ENCODE data around the gene ACAP1. TPM values are rescaled to one million over a fixed set of nuclear protein-coding genes. Genes with fewer than 3 reads are reported as not detected.

The ACAP1 gene
- total and polyA plus RNA-seq, 2 experiments from 2014 or later = 10.2 TPM; not detected in 1

DNA sequence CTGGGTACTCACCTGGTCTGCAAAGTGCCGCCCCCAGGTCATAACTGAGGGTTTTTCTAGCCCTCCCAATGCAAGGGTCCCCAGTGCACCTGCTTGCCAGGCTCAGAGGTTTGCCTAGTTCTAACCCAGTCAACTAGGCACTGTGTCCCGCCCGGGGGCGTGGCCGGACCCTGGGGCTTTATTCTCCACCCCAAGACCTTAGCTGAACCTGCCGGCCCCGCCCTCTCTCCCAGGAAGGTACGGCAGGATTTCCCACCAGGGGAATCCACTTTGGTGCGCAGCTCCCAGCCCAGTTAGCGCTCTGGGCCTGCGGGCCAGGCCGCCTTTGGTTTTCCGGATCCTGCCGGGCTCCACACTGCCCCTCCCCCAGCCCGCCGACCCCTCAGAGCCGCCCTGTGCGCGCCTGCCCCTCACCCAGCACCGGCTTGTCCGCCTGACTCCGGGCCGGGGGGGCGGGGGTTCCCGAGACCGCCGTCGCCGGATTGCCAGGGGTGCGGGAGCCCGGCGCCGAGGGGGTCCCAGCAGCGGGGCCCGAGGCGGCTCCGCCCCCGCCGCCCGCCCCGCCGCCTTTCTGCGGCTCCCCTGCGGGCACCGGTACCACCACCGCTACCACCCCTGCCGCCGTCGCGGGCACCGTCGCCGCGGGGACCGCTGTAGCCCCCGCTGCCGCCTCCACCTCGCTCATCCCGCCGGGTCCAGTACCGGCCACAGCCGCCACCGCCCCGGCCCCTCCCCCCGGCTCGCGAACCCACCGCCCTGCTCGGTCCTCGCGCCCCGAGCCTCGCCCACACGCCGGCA is 42.3 kb upstream of the ACAP1 start:
- H3K36me3 ChIP-seq (replicated peaks; ENCODE audit: insufficient read depth, low read depth) = no peaks in the 10 kb centered on the region
- TF ChIP-seq EZH2 (IDR thresholded peaks at IDR 0.05; ENCODE audit: borderline replicate concordance) = no peak
- TF ChIP-seq EZH2phosphoT487 (IDR thresholded peaks at IDR 0.05; ENCODE audit: low read depth, severe bottlenecking, unreplicated experiment) = peak; percentile 27
- peaks cover 28% of the 10 kb centered on the region for H3K4me1 ChIP-seq (ENCODE audit: insufficient read depth)
- H4K20me1 ChIP-seq (ENCODE audit: insufficient read depth, poor library complexity, severe bottlenecking) = no peaks in the 10 kb centered on the region
- H3K4me3 ChIP-seq = no peak overlapping the region
- H3K4me2 ChIP-seq = peak overlapping the region; percentile 89
- H3K9me2 ChIP-seq (replicated peaks; ENCODE audit: insufficient read depth) = no peaks in the 10 kb centered on the region
- no peak overlapping the region for H2AFZ ChIP-seq
- peak; percentile 54 for DNase-seq (ENCODE audit: low spot score)
- 15% methylated on average over 9 of the region's 75 CpGs for WGBS (ENCODE audit: low lambda C conversion rate, missing lambda C conversion rate)
- H3K27me3 ChIP-seq = no peaks in the 10 kb centered on the region
- H3K9me3 ChIP-seq (ENCODE audit: low read depth) = no peaks in the 10 kb centered on the region
- no peaks in the 10 kb centered on the region for H3K79me2 ChIP-seq
- H3K27ac ChIP-seq = no peak overlapping the region

- peak within 1 kb of the TSS; percentile 89 for H3K4me2 ChIP-seq
- no peaks in the 10 kb centered on the region for H3K9me3 ChIP-seq (ENCODE audit: low read depth)
- H3K9me2 ChIP-seq (replicated peaks; ENCODE audit: insufficient read depth) = no peaks in the 10 kb centered on the region
- WGBS (ENCODE audit: low lambda C conversion rate, missing lambda C conversion rate) = 7% methylated on average over 10 of the region's 57 CpGs
- no peaks in the 10 kb centered on the region for H4K20me1 ChIP-seq (ENCODE audit: insufficient read depth, poor library complexity, severe bottlenecking)
- H3K27me3 ChIP-seq = no peaks in the 10 kb centered on the region
- TF ChIP-seq, protein P1, sequence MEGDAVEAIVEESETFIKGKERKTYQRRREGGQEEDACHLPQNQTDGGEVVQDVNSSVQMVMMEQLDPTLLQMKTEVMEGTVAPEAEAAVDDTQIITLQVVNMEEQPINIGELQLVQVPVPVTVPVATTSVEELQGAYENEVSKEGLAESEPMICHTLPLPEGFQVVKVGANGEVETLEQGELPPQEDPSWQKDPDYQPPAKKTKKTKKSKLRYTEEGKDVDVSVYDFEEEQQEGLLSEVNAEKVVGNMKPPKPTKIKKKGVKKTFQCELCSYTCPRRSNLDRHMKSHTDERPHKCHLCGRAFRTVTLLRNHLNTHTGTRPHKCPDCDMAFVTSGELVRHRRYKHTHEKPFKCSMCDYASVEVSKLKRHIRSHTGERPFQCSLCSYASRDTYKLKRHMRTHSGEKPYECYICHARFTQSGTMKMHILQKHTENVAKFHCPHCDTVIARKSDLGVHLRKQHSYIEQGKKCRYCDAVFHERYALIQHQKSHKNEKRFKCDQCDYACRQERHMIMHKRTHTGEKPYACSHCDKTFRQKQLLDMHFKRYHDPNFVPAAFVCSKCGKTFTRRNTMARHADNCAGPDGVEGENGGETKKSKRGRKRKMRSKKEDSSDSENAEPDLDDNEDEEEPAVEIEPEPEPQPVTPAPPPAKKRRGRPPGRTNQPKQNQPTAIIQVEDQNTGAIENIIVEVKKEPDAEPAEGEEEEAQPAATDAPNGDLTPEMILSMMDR (IDR thresholded peaks at IDR 0.05; ENCODE audit: poor library complexity) = no peak
- TF ChIP-seq EZH2phosphoT487 (IDR thresholded peaks at IDR 0.05; ENCODE audit: low read depth, severe bottlenecking, unreplicated experiment) (no peak), EZH2 (IDR thresholded peaks at IDR 0.05; ENCODE audit: borderline replicate concordance) (no peak)
- no peaks in the 10 kb centered on the region for H3K36me3 ChIP-seq (replicated peaks; ENCODE audit: insufficient read depth, low read depth)
- no peak within 1 kb of the TSS for H2AFZ ChIP-seq
- no peaks in the 10 kb centered on the region for H3K79me2 ChIP-seq
- H3K4me1 ChIP-seq (ENCODE audit: insufficient read depth) = peaks cover 28% of the 10 kb centered on the region
- no peak within 1 kb of the TSS for H3K27ac ChIP-seq
- H3K4me3 ChIP-seq = no peak within 1 kb of the TSS
- peak; percentile 95 for DNase-seq (ENCODE audit: low spot score)
Observed at GRCh38 chr17:7294614-7295153, 41.6 kb upstream of the ACAP1 start, which contains the start of gene YBX2. Gene YBX2, minus strand, starts transcription at chr17:7294639. Its CDS starts 139 bp downstream, at chr17:7294500.

DNA sequence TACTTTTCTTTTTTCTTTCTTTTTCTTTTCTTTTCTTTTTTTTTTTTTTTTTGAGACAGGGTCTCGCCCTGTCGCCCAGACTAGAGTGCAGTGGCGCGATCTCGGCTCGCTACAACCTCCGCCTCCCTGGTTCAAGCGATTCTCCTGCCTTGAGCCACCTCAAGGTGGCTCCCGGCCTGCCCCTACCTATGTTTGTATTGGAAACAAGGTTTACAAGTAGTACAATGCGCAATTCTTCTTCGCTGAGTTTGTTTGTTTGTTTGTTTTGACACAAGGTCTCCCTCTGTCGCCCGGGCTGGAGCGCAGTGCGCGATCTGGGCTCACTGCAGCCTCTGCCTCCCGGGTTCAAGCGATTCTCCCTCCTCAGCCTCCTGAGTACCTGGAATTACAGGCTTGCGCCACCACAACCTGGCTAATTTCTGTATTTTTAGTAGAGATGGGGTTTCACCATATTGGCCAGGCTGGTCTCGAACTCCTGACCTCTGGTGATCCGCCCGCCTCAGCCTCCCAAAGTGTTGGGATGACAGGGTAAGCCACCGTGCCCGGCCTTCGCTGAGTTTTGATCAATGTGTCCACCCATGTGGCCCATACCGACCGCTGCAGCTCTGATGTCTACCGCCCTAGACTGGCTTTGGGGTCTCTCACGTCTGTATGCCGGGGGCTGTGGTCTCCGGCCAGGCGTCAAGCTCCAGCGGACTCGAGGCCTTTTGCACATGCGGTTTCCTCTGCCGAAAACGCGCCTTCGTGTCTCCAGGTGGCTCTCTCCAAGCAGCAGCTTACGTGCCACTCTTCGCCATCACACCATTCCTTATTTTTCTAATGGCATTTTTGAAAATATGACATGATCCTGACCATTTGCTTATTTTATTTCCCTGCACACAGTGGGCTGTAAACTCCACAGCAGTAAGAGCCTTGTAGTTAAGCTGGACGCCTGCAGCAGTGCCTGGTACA is 40.8 kb upstream of the ACAP1 start:
- H3K4me1 ChIP-seq (ENCODE audit: insufficient read depth) = peaks cover 28% of the 10 kb centered on the region
- no peaks in the 10 kb centered on the region for H3K79me2 ChIP-seq
- no peaks in the 10 kb centered on the region for H3K9me3 ChIP-seq (ENCODE audit: low read depth)
- H3K27me3 ChIP-seq = no peaks in the 10 kb centered on the region
- H3K4me3 ChIP-seq = no peak overlapping the region
- no peaks in the 10 kb centered on the region for H4K20me1 ChIP-seq (ENCODE audit: insufficient read depth, poor library complexity, severe bottlenecking)
- H3K9me2 ChIP-seq (replicated peaks; ENCODE audit: insufficient read depth) = no peaks in the 10 kb centered on the region
- no peak overlapping the region for H2AFZ ChIP-seq
- no peaks in the 10 kb centered on the region for H3K36me3 ChIP-seq (replicated peaks; ENCODE audit: insufficient read depth, low read depth)
- no peak for TF ChIP-seq EZH2 (IDR thresholded peaks at IDR 0.05; ENCODE audit: borderline replicate concordance)
- TF ChIP-seq, protein P1 (IDR thresholded peaks at IDR 0.05; ENCODE audit: poor library complexity) = no peak
- TF ChIP-seq EZH2phosphoT487 (IDR thresholded peaks at IDR 0.05; ENCODE audit: low read depth, severe bottlenecking, unreplicated experiment) = no peak
- DNase-seq (ENCODE audit: low spot score) = no peak
- H3K4me2 ChIP-seq = peak overlapping the region; percentile 89
- 70% methylated on average over 40 of the region's 42 CpGs for WGBS (ENCODE audit: low lambda C conversion rate, missing lambda C conversion rate)
- no peak overlapping the region for H3K27ac ChIP-seq
